Measurements from ENCODE around the gene RABEP1.
"Not testable (repeated sequence)": the region's sequence is repeated elsewhere in the genome, so short reads cannot be mapped to it uniquely, and the experiment has no call there.

Gene RABEP1

DNA sequence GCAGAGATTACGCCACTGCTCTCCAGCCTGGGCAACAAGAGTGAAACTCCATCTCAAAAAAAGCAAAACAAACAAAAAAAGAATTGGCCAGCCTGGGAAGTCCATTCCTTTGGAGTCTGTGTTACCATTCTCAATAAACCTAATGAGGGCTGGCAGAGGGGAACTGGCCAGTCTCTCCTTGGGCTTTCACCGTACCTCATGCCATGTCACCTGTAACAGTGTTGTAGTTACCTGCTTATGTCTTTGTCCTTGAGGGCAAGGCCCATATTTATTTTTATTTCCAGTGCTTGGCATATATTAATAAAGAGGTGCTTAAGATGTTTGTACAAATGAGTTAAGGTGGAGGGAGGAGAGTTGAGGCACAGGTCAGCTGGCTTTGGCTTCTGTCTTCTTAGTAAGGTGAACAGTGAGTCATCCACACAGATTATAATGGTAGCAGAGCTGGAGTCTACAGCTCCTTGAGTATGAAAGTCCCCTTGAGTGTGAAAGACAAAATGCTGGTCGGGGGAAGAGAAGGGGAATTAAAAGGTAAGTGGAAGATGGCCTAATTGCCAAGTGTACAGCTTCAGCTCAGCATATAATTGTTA, 148.4 kb downstream of the RABEP1 start:
- Histone ChIP-seq H3K27me3 (no peaks in the 10 kb centered on the region), H3K9me3 (no peaks in the 10 kb centered on the region), H3K4me1 (no peaks in the 10 kb centered on the region), H3K4me3 (ENCODE audit: low read depth, low read length) (no peak overlapping the region), H3K36me3 (peaks cover 59% of the 10 kb centered on the region)
- TF ChIP-seq, protein P1, sequence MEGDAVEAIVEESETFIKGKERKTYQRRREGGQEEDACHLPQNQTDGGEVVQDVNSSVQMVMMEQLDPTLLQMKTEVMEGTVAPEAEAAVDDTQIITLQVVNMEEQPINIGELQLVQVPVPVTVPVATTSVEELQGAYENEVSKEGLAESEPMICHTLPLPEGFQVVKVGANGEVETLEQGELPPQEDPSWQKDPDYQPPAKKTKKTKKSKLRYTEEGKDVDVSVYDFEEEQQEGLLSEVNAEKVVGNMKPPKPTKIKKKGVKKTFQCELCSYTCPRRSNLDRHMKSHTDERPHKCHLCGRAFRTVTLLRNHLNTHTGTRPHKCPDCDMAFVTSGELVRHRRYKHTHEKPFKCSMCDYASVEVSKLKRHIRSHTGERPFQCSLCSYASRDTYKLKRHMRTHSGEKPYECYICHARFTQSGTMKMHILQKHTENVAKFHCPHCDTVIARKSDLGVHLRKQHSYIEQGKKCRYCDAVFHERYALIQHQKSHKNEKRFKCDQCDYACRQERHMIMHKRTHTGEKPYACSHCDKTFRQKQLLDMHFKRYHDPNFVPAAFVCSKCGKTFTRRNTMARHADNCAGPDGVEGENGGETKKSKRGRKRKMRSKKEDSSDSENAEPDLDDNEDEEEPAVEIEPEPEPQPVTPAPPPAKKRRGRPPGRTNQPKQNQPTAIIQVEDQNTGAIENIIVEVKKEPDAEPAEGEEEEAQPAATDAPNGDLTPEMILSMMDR (IDR thresholded peaks at IDR 0.05; ENCODE audit: low read depth, low read length) = no peak
- no peak for DNase-seq

DNA sequence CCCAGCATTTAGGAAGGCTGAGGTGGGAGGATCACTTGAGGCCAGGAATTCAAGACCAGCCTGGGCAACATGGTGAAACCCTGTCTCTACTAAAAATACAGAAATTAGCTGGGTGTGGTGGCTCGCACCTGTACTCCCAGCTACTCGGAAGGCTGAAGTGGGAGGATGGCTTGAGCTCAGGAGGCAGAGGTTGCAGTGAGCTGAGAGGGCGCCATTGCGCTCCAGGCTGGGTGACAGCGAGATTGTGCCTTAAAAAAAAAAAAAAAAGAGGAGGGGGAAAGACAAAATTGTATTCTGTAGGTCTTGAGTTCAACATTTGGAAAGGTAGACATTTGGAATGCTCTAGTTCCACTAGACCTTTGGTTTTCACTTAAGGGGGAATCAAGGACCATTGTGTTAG, 149.2 kb downstream of the RABEP1 start:
- H3K27me3 ChIP-seq, DNase-seq: not testable (repeated sequence)

DNA sequence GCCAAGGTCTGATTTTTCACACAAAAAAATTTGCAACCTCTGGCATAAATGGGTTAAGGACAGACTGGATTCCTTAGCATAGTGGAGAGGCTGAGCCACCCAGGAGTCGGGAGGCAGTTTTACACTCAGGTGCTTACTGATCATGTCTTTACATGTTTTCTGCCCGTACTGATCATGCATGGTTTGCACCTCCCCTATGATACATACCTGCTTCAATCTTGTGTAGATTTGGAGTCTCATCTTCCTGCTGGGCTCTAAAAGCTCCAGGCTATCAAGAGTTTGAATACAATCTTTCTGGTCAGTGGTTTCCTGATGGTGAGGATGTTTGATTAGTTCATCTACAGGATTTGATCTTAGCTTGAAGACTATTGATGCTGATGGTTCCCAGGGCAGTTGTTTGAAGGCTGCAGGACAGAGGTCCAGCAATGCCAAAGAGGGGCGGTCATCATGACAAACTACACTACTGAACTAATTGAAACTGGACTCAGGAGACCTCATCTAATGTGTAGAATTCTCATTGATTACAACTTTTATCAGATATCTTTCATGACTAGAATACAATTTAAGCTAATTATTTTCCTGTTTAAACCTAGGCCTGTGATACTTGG, 150.0 kb downstream of the RABEP1 start:
- TF ChIP-seq, protein P1 (IDR thresholded peaks at IDR 0.05; ENCODE audit: low read depth, low read length) = no peak

More for the DNA sequence above, 149.2 kb downstream of the RABEP1 start:
- H3K36me3 ChIP-seq = peaks cover 55% of the 10 kb centered on the region
- not testable (repeated sequence) for H3K4me3 ChIP-seq (ENCODE audit: low read depth, low read length); H3K4me1 ChIP-seq; H3K9me3 ChIP-seq

DNA sequence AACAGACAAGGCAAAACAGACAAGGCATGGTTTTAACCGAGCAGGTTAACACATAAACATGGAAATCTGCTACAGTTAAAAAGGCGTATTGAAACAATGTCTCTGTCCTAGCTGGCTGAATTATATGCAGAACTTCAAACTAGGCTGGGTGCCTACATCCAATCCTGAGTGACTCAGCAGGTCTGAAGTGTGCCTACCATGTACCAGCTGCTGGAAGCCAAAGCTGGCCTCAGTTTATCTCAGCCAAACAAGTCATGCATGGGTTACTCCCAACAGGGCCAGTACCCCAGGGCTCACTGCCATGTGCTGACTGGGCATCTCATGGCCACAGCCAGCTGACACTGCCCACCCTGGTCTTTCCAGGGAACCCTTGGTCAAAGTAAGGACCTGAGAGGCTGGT, 152.9 kb downstream of the RABEP1 start:
- Histone ChIP-seq H3K4me1 (no peaks in the 10 kb centered on the region), H3K9me3 (no peaks in the 10 kb centered on the region), H3K36me3 (peaks cover 56% of the 10 kb centered on the region), H3K4me3 (ENCODE audit: low read depth, low read length) (no peak overlapping the region), H3K27me3 (no peaks in the 10 kb centered on the region)
- TF ChIP-seq, protein P1 (IDR thresholded peaks at IDR 0.05; ENCODE audit: low read depth, low read length) = no peak
- no peak for DNase-seq

More for the DNA sequence above, 150.0 kb downstream of the RABEP1 start:
- DNase-seq = no peak
- H3K36me3 ChIP-seq = peaks cover 61% of the 10 kb centered on the region
- H3K27me3 ChIP-seq = no peaks in the 10 kb centered on the region
- H3K4me3 ChIP-seq (ENCODE audit: low read depth, low read length) = no peak overlapping the region
- no peaks in the 10 kb centered on the region for H3K9me3 ChIP-seq
- no peaks in the 10 kb centered on the region for H3K4me1 ChIP-seq
